ENCODE data around the gene ERGIC3.

DNA sequence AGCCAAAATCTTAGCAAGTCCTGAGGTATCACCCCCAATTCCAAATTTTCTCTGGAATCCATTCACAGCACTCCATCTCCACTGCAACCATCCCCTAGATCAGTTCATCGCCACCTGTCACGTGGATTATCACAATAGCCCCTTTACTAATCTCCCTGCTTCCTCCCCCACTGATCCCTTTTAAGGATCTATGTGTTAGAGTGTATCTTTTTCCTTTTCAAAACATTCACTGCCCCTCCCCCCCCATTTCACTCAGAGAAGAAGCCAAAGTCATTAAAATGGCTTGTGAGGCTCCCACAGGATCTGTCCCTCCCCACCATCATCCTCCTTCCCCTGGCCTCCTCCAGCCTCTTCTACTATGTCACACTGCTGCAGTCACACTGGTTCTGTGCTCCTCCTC is 55.3 kb downstream of the ERGIC3 start:
- TF ChIP-seq, protein P1, sequence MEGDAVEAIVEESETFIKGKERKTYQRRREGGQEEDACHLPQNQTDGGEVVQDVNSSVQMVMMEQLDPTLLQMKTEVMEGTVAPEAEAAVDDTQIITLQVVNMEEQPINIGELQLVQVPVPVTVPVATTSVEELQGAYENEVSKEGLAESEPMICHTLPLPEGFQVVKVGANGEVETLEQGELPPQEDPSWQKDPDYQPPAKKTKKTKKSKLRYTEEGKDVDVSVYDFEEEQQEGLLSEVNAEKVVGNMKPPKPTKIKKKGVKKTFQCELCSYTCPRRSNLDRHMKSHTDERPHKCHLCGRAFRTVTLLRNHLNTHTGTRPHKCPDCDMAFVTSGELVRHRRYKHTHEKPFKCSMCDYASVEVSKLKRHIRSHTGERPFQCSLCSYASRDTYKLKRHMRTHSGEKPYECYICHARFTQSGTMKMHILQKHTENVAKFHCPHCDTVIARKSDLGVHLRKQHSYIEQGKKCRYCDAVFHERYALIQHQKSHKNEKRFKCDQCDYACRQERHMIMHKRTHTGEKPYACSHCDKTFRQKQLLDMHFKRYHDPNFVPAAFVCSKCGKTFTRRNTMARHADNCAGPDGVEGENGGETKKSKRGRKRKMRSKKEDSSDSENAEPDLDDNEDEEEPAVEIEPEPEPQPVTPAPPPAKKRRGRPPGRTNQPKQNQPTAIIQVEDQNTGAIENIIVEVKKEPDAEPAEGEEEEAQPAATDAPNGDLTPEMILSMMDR (IDR thresholded peaks at IDR 0.05): no peak
- TF ChIP-seq POLR2A (IDR thresholded peaks at IDR 0.05): no peak
